ENCODE measurements around the gene PNRC2.
"Not testable (repeated sequence)": the region's sequence is repeated elsewhere in the genome, so short reads cannot be mapped to it uniquely, and the experiment has no call there.

The PNRC2 gene

GRCh38 chr1:23999156-23999671 is 39.6 kb downstream of the PNRC2 start:
- H3K27me3 Mint-ChIP-seq = peaks cover 4% of the 10 kb centered on the region
- H3K27ac Mint-ChIP-seq = peak overlapping the region; percentile 39
- no peaks in the 10 kb centered on the region for H3K4me1 Mint-ChIP-seq

GRCh38 chr1:24002695-24003094 is 43.1 kb downstream of the PNRC2 start:
- Mint-ChIP-seq H3K4me1 (no peaks in the 10 kb centered on the region), H3K9me3 (no peaks in the 10 kb centered on the region), H3K36me3 (no peaks in the 10 kb centered on the region)

More at GRCh38 chr1:23999156-23999671, 39.6 kb downstream of the PNRC2 start:
- H3K36me3 Mint-ChIP-seq = no peaks in the 10 kb centered on the region
- no peak overlapping the region for H3K4me3 Mint-ChIP-seq
- no peaks in the 10 kb centered on the region for H3K9me3 Mint-ChIP-seq

GRCh38 chr1:24003331-24003972 is 43.8 kb downstream of the PNRC2 start:
- Mint-ChIP-seq H3K27me3 (peaks cover 4% of the 10 kb centered on the region), H3K27ac (no peak overlapping the region), H3K36me3 (no peaks in the 10 kb centered on the region), H3K4me3 (no peak overlapping the region), H3K4me1 (no peaks in the 10 kb centered on the region), H3K9me3 (no peaks in the 10 kb centered on the region)

More at GRCh38 chr1:24002695-24003094, 43.1 kb downstream of the PNRC2 start:
- H3K27ac Mint-ChIP-seq = no peak overlapping the region
- peaks cover 4% of the 10 kb centered on the region for H3K27me3 Mint-ChIP-seq
- H3K4me3 Mint-ChIP-seq = no peak overlapping the region

GRCh38 chr1:24004132-24004531 is 44.5 kb downstream of the PNRC2 start:
- no peak overlapping the region for H3K4me3 Mint-ChIP-seq
- H3K27ac Mint-ChIP-seq = no peak overlapping the region
- H3K9me3 Mint-ChIP-seq = no peaks in the 10 kb centered on the region
- H3K4me1 Mint-ChIP-seq = no peaks in the 10 kb centered on the region
- peaks cover 4% of the 10 kb centered on the region for H3K27me3 Mint-ChIP-seq
- H3K36me3 Mint-ChIP-seq = no peaks in the 10 kb centered on the region

- Mint-ChIP-seq H3K9me3 (no peaks in the 10 kb centered on the region), H3K27me3 (peaks cover 4% of the 10 kb centered on the region), H3K4me1 (no peaks in the 10 kb centered on the region), H3K4me3 (no peak overlapping the region), H3K36me3 (no peaks in the 10 kb centered on the region), H3K27ac (no peak overlapping the region)
Observed at GRCh38 chr1:24005163-24005562, 45.5 kb downstream of the PNRC2 start.

GRCh38 chr1:24007079-24007478 is 47.5 kb downstream of the PNRC2 start:
- no peak overlapping the region for H3K27ac Mint-ChIP-seq
- no peaks in the 10 kb centered on the region for H3K9me3 Mint-ChIP-seq
- H3K27me3 Mint-ChIP-seq = peaks cover 4% of the 10 kb centered on the region
- H3K4me3 Mint-ChIP-seq = no peak overlapping the region
- H3K36me3 Mint-ChIP-seq = no peaks in the 10 kb centered on the region
- H3K4me1 Mint-ChIP-seq = no peaks in the 10 kb centered on the region

- not testable (repeated sequence) for H3K4me1 Mint-ChIP-seq, H3K27me3 Mint-ChIP-seq, H3K4me3 Mint-ChIP-seq, H3K9me3 Mint-ChIP-seq, H3K36me3 Mint-ChIP-seq, H3K27ac Mint-ChIP-seq
Observed at GRCh38 chr1:24008574-24009184, 49.1 kb downstream of the PNRC2 start.

GRCh38 chr1:24009406-24009805 is 49.8 kb downstream of the PNRC2 start:
- H3K4me1 Mint-ChIP-seq = no peaks in the 10 kb centered on the region
- H3K9me3 Mint-ChIP-seq = no peaks in the 10 kb centered on the region
- no peaks in the 10 kb centered on the region for H3K36me3 Mint-ChIP-seq
- H3K27ac Mint-ChIP-seq = no peak overlapping the region
- H3K27me3 Mint-ChIP-seq = no peaks in the 10 kb centered on the region
- no peak overlapping the region for H3K4me3 Mint-ChIP-seq

GRCh38 chr1:24010650-24011049 is 51.0 kb downstream of the PNRC2 start:
- Mint-ChIP-seq H3K4me1 (no peaks in the 10 kb centered on the region), H3K27me3 (no peaks in the 10 kb centered on the region), H3K9me3 (no peaks in the 10 kb centered on the region), H3K4me3 (no peak overlapping the region), H3K36me3 (no peaks in the 10 kb centered on the region), H3K27ac (no peak overlapping the region)

- not testable (repeated sequence) for H3K4me1 Mint-ChIP-seq, H3K36me3 Mint-ChIP-seq, H3K9me3 Mint-ChIP-seq, H3K4me3 Mint-ChIP-seq, H3K27me3 Mint-ChIP-seq, H3K27ac Mint-ChIP-seq
Observed at GRCh38 chr1:24012878-24013277, 53.2 kb downstream of the PNRC2 start.
